Nephron progenitor cell (in vitro differentiated cells): Measurements from ENCODE around the gene ZNF177.

ENCODE experiments used
- DNase-seq: peaks from one replicate; pipeline ENCODE4 v3.0.0; 2021
- H3K27ac Mint-ChIP-seq: 2 replicates; pipeline ENCODE4 v1.8.0; 2021; ENCODE audit warnings: mild to moderate bottlenecking, moderate library complexity, mixed read lengths
- H3K27me3 Mint-ChIP-seq: 2 replicates; pipeline ENCODE4 v1.8.0; 2021; ENCODE audit warnings: mild to moderate bottlenecking, low read depth, mixed read lengths; ENCODE audit not compliant: poor library complexity
- H3K36me3 Mint-ChIP-seq: 2 replicates; pipeline ENCODE4 v1.8.0; 2021; ENCODE audit warnings: low read depth, mixed read lengths
- H3K4me1 Mint-ChIP-seq: 2 replicates; pipeline ENCODE4 v1.8.0; 2021; ENCODE audit warnings: mixed read lengths
- H3K4me3 Mint-ChIP-seq: 2 replicates; pipeline ENCODE4 v1.8.0; 2021; ENCODE audit warnings: mild to moderate bottlenecking, moderate library complexity, mixed read lengths
- H3K9me3 Mint-ChIP-seq: 2 replicates; pipeline ENCODE4 v1.8.0; 2021; ENCODE audit warnings: mild to moderate bottlenecking, moderate library complexity, mixed read lengths
- TF ChIP-seq, protein P1 (sequence below): fragments of 200-600 bp; sonication (generic); IDR thresholded peaks from 2 replicates; pipeline ENCODE4 v1.5.0; 2021; ENCODE audit warnings: antibody characterized with exemption

ZNF177 gene

DNA sequence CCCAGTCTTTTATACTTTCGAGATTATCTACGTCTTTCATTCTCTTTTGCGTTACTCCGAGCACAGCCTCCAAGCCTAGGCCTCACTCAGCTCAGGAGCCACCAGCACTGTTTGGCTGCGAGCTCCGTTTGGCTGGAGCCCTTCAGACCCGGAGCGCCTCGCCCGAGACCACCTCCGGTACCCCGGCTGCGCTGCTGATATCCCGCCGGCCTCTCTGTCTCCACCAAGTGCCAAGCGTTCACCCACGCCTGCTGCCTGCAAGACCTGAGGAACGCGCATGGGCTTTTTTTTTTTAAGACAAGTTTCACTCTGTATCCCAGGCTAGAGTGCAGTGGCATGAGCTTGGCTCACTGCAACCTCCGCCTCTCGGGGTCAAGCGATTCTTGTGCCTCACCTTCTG lies 14.1 kb upstream of the ZNF177 start:
- H3K27ac Mint-ChIP-seq, result no peak overlapping the region
- peaks cover 94% of the 10 kb centered on the region for H3K9me3 Mint-ChIP-seq
- TF ChIP-seq, protein P1, sequence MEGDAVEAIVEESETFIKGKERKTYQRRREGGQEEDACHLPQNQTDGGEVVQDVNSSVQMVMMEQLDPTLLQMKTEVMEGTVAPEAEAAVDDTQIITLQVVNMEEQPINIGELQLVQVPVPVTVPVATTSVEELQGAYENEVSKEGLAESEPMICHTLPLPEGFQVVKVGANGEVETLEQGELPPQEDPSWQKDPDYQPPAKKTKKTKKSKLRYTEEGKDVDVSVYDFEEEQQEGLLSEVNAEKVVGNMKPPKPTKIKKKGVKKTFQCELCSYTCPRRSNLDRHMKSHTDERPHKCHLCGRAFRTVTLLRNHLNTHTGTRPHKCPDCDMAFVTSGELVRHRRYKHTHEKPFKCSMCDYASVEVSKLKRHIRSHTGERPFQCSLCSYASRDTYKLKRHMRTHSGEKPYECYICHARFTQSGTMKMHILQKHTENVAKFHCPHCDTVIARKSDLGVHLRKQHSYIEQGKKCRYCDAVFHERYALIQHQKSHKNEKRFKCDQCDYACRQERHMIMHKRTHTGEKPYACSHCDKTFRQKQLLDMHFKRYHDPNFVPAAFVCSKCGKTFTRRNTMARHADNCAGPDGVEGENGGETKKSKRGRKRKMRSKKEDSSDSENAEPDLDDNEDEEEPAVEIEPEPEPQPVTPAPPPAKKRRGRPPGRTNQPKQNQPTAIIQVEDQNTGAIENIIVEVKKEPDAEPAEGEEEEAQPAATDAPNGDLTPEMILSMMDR, result no peak
- no peaks in the 10 kb centered on the region for H3K4me1 Mint-ChIP-seq
- no peak for DNase-seq
- H3K4me3 Mint-ChIP-seq, result no peak overlapping the region
- H3K27me3 Mint-ChIP-seq, result peaks cover 4% of the 10 kb centered on the region
- peaks cover 96% of the 10 kb centered on the region for H3K36me3 Mint-ChIP-seq

DNA sequence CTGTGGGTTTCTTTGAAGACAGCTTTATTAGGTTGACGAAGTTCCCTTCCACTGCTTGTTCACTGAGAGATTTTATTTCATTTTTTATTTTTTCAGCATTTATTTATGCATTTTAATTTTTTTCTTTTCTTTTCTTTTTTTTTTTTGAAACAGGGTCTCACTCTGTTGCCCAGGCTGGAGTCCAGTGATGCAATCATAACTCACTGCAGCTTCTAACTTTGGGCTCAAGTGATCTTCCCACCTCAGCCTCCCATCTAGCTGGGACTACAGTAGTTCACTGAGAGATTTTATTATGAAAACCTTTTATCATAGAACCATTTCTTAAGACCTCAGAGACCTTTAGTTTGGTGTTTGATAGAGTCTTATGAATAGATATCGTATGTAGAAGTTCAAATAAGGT lies 10.3 kb upstream of the ZNF177 start:
- no peak overlapping the region for H3K27ac Mint-ChIP-seq
- peaks cover 4% of the 10 kb centered on the region for H3K27me3 Mint-ChIP-seq
- peaks cover 94% of the 10 kb centered on the region for H3K36me3 Mint-ChIP-seq
- H3K4me3 Mint-ChIP-seq, result no peak overlapping the region
- H3K4me1 Mint-ChIP-seq, result no peaks in the 10 kb centered on the region
- no peak for DNase-seq
- peaks cover 91% of the 10 kb centered on the region for H3K9me3 Mint-ChIP-seq
- TF ChIP-seq, protein P1, result no peak

DNA sequence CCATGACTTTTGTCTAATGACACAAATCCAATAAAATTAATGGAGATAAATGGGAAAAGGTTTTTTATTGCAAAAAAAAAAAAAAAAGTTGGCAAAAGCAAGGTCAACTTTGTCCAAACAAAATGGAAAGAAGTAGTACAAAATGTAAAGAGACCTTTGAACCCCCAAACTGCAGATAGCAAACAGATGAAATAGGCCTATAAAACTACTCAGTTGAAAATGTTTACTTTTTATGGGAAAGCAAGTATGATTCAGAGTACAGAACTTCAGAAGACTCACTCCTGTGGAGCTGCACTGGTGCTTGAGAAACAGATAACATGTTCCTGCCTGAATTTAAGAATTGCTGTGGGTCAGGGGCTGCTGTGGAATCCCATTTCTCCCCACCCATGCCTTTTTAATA lies 9.8 kb upstream of the ZNF177 start:
- Mint-ChIP-seq H3K9me3 (peaks cover 91% of the 10 kb centered on the region), H3K4me1 (no peaks in the 10 kb centered on the region), H3K36me3 (peaks cover 94% of the 10 kb centered on the region), H3K27ac (no peak overlapping the region), H3K27me3 (peaks cover 4% of the 10 kb centered on the region), H3K4me3 (no peak overlapping the region)
- no peak for DNase-seq
- TF ChIP-seq, protein P1, result no peak

DNA sequence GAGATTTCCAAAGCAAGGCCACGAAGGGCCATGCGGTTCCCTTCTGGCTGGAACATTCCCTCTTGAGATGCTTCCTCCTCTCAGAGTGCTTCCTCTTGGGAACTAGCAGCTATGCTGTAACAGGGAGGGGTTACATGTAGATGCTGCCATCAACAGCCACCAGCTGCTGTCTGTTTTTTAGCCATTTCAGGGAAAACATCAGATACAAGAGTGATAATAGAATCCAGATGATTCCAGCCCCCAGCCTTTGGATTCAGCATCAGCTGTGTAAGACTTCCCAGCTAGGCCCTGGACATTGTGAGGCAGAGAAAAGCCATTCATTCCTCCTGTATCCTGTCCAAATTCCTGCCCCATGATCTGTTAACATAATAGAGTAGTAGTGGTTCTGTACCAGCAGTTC lies 8.2 kb upstream of the ZNF177 start:
- H3K9me3 Mint-ChIP-seq, result peaks cover 91% of the 10 kb centered on the region
- no peak for DNase-seq
- H3K27me3 Mint-ChIP-seq, result peaks cover 3% of the 10 kb centered on the region
- peaks cover 94% of the 10 kb centered on the region for H3K36me3 Mint-ChIP-seq
- TF ChIP-seq, protein P1, result no peak
- H3K27ac Mint-ChIP-seq, result no peak overlapping the region
- no peak overlapping the region for H3K4me3 Mint-ChIP-seq
- no peaks in the 10 kb centered on the region for H3K4me1 Mint-ChIP-seq

- Mint-ChIP-seq H3K4me1 (no peaks in the 10 kb centered on the region), H3K27me3 (no peaks in the 10 kb centered on the region), H3K27ac (no peak overlapping the region), H3K36me3 (peaks cover 100% of the 10 kb centered on the region), H3K4me3 (no peak overlapping the region), H3K9me3 (peaks cover 95% of the 10 kb centered on the region)
- TF ChIP-seq, protein P1, result no peak
- DNase-seq, result no peak
These were observed 8.2 kb downstream of the ZNF177 start for GRCh38 chr19:9370738-9371619.

DNA sequence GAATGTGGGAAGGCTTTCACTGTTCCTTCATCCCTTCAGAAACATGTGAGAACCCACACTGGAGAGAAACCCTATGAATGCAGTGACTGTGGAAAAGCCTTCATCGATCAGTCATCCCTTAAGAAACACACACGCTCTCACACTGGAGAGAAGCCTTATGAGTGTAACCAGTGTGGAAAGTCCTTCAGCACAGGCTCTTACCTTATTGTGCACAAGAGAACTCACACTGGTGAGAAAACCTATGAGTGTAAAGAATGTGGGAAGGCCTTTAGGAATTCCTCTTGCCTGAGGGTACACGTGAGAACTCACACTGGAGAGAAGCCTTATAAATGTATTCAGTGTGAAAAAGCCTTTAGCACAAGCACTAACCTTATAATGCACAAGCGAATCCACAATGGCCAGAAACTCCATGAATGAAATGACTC lies 18.6 kb downstream of the ZNF177 start:
- peaks cover 97% of the 10 kb centered on the region for H3K9me3 Mint-ChIP-seq
- TF ChIP-seq, protein P1, result no peak
- no peaks in the 10 kb centered on the region for H3K4me1 Mint-ChIP-seq
- no peaks in the 10 kb centered on the region for H3K27me3 Mint-ChIP-seq
- no peak for DNase-seq
- no peak overlapping the region for H3K4me3 Mint-ChIP-seq
- peaks cover 95% of the 10 kb centered on the region for H3K36me3 Mint-ChIP-seq
- no peak overlapping the region for H3K27ac Mint-ChIP-seq
